Spleen (tissue), 7 donors: Measurements from ENCODE around the gene APBB1IP.

Experiments used
- POLR2A ChIP-seq, 3 donors: fragments of 450-650 bp; IDR thresholded peaks; one replicate each; pipeline ENCODE4 v1.5.1; 2017; ENCODE audit warnings: antibody characterized with exemption in 3 of 3, mild to moderate bottlenecking in 1 of 3
- POLR2AphosphoS5 ChIP-seq, 3 donors: sonication (generic); formaldehyde crosslinking; IDR thresholded peaks; one replicate each; pipeline ENCODE4 v1.5.1; 2017; ENCODE audit warnings: antibody characterized with exemption in 3 of 3
- TF ChIP-seq, protein P1 (sequence below), 11 experiments: fragments of 200-600 bp in 7 of 11; fragments of 450-650 bp in 4 of 11; sonication (generic) in 4 of 11; IDR thresholded peaks in 8 of 11; conservative IDR thresholded peaks in 3 of 11; 1 replicate in 7 of 11; 2 replicates in 4 of 11; pipeline versions ENCODE4 v1.4.0 to v1.8.0; 2016 to 2021; ENCODE audit warnings: antibody characterized with exemption in 11 of 11, inconsistent platforms in 4 of 11, mild to moderate bottlenecking in 1 of 11
- donor health status: DM: no; HTN: no; CAD: no; lungs with moderate emphysema.
- donor health status: DM: no; HTN: no; CAD: no.
- donor health status: DM: no; HTN: no; CAD: no.

DNA sequence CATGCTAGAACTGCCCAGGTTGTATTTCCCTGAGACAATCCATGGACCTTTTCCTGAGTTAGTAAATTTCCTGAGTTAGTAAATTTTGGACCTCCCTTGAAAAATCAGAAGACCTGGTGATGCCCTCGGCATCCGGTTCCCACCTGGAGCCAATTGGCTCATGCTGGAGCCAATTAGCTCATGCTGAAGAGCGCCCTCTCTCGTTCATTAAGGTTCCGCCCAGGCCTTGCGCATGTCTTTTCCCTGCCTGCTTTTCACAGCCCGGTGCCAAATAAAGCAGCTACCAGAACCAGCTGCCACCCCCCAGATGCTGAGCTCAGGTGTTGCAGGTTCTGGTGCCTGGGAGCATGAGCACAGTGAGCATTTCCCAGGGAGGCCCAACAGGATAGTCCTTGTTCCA lies 96.2 kb downstream of the APBB1IP start:
- TF ChIP-seq POLR2A (IDR thresholded peaks at IDR 0.05) (no peak), POLR2AphosphoS5 (IDR thresholded peaks at IDR 0.05) (peak; percentile 8 to 25 (median 22))
- TF ChIP-seq, protein P1, sequence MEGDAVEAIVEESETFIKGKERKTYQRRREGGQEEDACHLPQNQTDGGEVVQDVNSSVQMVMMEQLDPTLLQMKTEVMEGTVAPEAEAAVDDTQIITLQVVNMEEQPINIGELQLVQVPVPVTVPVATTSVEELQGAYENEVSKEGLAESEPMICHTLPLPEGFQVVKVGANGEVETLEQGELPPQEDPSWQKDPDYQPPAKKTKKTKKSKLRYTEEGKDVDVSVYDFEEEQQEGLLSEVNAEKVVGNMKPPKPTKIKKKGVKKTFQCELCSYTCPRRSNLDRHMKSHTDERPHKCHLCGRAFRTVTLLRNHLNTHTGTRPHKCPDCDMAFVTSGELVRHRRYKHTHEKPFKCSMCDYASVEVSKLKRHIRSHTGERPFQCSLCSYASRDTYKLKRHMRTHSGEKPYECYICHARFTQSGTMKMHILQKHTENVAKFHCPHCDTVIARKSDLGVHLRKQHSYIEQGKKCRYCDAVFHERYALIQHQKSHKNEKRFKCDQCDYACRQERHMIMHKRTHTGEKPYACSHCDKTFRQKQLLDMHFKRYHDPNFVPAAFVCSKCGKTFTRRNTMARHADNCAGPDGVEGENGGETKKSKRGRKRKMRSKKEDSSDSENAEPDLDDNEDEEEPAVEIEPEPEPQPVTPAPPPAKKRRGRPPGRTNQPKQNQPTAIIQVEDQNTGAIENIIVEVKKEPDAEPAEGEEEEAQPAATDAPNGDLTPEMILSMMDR (IDR thresholded peaks at IDR 0.05 in 8 of 11, conservative IDR thresholded peaks at IDR 0.05 in 3 of 11): no peak
